AG08395 (cell line): ENCODE measurements around the gene STH.
"Not testable (repeated sequence)": the region's sequence is repeated elsewhere in the genome, so short reads cannot be mapped to it uniquely, and the experiment has no call there.

Experiments
- DNase-seq: peaks from one replicate; pipeline ENCODE4 v3.0.0; 2012; ENCODE audit warnings: mixed read lengths, low spot score

Gene STH, protein sequence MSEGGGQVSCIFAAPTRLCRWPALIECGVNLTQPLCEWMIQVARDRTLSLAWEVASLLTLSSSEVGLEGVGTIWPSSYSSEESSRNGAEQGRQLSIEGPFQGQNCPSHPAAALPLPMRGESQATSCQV

GRCh38 chr17:45998987-45999899 lies at the start of gene STH:
STH (plus strand) TSS chr17:45999250; CDS start chr17:45999280, 30 bp downstream.
- DNase-seq: no peak

DNA sequence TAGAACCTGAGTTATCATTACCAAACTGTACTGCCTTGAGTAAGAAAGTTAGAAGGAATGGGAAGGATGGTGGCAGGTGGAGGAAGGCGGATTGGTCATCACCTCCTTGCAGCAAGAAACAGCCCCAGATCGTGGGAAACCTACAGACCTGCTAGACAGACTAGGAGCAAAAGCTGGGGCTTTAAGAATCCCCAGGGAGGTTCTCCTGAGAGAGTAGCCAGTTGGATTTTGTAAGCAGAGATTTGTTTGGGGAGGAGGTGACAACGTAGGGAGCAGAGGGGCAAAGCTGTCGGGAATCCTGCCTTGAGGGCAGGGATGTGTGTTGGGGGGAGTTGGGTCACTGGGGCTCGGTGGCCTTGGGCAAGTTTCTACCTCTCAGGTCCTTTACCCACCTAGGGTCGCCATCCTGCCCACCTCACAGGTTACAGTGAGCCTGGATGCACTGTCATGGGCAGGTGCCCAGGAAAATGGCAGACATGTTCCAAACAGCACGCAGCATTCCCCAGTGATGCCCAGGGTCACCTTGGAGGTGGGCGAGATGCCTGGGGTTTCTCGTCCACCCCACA lies 49.2 kb upstream of the STH start:
- no peak for DNase-seq

- no peak for DNase-seq
These were observed 48.2 kb upstream of the STH start for GRCh38 chr17:45950888-45951287.

GRCh38 chr17:45951403-45951802 lies 47.6 kb upstream of the STH start:
- no peak for DNase-seq

GRCh38 chr17:45951941-45952340 lies 47.1 kb upstream of the STH start:
- no peak for DNase-seq

- DNase-seq: no peak
These were observed 46.2 kb upstream of the STH start for GRCh38 chr17:45952814-45953320.

GRCh38 chr17:45953561-45953960 lies 45.5 kb upstream of the STH start:
- DNase-seq: no peak

- DNase-seq: no peak
These were observed 44.1 kb upstream of the STH start for GRCh38 chr17:45954914-45955313.

DNA sequence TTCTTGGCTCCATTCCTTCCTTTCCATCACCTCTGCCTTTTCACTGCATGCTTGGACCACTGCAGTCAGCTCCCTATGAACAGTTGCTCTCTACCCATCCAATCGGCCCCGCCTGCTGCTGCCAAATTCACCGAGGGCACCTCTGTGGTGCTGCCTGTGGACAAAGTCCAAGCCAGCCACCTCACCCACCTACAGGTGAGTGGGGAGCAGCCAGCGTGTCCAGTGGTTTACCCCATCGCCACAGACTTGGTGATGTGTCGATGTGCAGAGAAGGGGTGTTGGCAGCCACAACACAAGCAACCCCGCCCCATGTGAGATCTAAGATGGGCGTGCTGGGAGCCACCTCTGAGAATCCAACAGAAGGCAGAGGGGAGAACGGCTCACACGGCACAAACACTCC lies 43.7 kb upstream of the STH start:
- no peak for DNase-seq

DNA sequence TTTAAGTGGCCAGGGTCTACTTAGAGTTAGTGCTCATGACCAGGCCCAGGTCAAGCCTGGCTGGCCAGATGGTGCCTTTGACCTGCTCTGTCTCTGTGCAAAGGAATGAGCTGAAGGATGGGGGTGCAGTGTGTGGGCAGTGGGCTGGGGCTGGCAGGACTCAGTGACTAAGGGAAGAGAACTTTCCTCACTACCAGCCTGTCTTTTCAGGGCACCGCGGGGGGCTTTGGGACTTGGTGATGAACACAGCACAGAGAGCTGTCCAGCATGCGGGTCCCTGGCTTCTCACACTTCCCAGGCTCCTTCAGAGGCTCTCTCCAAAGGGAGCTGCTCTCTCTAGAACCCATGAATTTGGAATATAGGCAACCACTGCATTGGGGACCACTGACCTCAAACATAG lies 43.0 kb upstream of the STH start:
- no peak for DNase-seq

GRCh38 chr17:45956746-45957145 lies 42.3 kb upstream of the STH start:
- not testable (repeated sequence) for DNase-seq

- DNase-seq: no peak
These were observed 40.7 kb upstream of the STH start for GRCh38 chr17:45958307-45958706.

DNA sequence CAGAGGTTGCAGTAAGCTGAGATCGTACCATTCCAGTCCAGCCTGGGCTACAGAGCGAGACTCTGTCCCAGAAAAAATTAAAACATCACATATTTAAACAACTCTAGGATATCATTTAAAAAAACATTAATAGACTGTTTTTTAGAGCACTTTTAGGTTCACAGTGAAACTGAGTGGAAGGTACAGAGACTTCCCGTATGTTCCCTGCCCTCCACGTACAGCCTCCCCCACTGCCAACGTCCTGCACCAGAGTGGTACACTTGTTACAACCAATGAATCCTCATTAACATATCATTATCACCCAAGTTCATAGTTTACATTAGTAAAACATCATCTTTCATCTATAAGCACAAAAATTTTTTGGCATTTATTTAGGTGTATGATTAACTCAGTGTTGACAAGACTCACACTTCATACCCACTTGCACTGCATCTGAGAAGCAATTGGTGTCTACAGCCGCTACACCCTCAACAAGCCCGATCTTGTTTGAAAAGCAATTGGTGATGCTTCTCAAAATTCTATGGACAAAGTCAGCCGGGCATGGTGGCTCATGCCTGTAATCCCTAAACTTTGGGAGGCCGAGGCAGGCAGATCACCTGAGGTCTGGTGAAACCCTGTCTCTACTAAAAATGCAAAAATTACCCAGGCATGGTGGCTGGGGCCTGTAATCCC lies 39.9 kb upstream of the STH start:
- DNase-seq: no peak

GRCh38 chr17:45960311-45960710 lies 38.7 kb upstream of the STH start:
- DNase-seq: no peak

DNA sequence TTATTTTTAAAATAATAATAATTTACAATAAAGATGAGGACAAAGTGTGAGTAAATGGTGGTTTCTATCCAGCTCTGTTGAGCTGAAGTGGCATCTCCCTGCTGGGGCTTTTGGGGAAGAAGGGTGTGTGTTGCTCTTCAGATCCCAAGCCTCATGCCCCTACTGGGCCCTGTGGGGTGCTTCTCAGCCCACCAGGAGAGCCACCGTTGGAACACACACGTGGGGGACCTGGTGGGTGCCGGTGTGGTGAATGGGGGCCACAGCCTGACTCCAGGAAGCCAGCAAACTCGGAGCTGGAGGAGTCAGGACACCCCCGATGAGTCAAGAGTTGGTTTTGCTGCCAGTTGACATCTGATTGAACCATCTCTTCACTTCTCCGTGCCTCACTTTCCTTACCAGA lies 37.8 kb upstream of the STH start:
- no peak for DNase-seq

DNA sequence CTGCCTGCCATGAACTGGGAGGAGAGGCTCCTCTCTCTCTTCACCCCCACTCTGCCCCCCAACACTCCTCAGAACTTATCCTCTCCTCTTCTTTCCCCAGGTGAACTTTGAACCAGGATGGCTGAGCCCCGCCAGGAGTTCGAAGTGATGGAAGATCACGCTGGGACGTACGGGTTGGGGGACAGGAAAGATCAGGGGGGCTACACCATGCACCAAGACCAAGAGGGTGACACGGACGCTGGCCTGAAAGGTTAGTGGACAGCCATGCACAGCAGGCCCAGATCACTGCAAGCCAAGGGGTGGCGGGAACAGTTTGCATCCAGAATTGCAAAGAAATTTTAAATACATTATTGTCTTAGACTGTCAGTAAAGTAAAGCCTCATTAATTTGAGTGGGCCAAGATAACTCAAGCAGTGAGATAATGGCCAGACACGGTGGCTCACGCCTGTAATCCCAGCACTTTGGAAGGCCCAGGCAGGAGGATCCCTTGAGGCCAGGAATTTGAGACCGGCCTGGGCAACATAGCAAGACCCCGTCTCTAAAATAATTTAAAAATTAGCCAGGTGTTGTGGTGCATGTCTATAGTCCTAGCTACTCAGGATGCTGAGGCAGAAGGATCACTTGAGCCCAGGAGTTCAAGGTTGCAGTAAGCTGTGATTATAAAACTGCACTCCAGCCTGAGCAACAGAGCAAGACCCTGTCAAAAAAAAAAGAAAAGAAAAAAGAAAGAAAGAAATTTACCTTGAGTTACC lies 36.7 kb upstream of the STH start:
- DNase-seq: no peak

- no peak for DNase-seq
These were observed 35.8 kb upstream of the STH start for GRCh38 chr17:45963283-45963682.

DNA sequence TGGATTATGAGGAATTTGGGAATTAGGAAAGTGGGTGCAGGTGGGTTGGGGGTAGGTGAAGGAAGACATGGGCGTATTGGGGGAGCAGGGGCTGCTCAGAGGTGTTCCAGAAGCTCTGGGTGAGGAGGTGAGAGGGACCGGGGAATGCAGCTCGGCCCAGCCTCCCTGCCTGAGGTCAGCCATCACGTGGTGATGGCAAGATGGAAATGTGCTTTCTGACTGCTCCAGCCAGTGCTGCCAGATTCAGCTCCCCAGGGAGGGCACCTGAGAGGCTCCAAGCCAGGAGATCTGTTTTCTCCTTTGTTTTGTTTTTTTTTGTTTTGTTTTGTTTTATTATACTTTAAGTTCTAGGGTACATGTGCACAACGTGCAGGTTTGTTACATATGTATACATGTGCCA lies 35.2 kb upstream of the STH start:
- no peak for DNase-seq

DNA sequence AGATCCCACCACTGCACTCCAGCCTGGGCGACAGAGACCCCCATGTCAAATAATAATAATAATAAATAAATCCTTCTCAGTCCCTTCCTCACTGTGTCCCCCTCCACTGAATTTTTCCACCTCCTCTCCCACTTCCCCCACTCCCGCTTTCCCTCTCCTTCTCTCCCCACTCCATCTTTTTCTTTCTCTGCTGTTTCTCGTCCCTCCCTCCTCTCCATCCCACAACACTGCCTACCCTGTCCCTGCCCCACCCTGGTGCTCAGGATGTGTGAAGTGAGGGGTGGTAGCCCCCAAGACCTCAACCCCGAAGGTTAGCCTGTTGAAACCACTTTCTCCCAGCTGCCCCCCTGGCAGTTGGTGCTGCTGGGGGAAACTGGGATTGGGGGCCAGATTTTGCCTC lies 34.4 kb upstream of the STH start:
- no peak for DNase-seq

- no peak for DNase-seq
These were observed 33.2 kb upstream of the STH start for GRCh38 chr17:45965812-45966211.

DNA sequence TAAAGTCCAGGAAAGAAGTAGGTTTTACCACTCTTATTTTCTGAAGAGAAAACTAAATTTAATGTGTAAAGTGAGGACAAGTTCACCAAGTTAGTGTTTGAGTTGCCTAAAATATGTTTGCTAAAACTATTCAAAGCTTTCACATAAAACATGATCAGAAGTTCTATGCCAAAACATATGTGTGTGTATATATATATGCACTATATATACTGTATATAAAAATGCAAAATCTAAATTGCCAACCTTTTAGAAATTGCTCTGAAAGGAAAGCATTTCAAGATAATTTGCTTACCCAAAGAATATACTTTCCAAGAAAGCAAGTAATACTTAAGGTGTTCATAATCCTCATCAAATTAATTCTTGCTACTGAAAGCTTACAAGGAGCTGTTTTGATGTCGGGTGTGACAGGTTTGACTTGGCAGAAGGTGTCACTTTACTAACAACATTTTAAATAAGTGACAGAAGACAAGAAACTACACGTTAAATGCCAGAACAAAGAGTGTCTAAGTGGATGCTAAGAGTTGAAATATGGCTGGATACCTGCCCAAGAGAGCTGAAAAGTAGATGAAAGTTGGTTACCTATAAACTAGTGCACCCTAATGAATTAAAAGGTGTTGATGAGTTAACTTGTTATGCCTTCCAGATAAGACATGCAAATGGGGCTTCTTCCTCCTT lies 32.3 kb upstream of the STH start:
- DNase-seq: no peak
